Heart left ventricle (tissue), 13 donors: Measurements from ENCODE around the gene AFF1.

Source experiments
- POLR2A ChIP-seq, 2 donors: fragments of 450-650 bp; IDR thresholded peaks; one replicate each; pipeline ENCODE4 v1.6.1; 2017; ENCODE audit warnings: antibody characterized with exemption in 2 of 2, mild to moderate bottlenecking in 2 of 2, moderate library complexity in 2 of 2
- TF ChIP-seq, protein P1 (sequence below), 12 donors: fragments of 200-600 bp; sonication (generic) in 4 of 12; IDR thresholded peaks; one replicate each; pipeline versions ENCODE4 v1.5.0 to v1.8.0; 2018 to 2022; ENCODE audit warnings: antibody characterized with exemption in 12 of 12, mild to moderate bottlenecking in 5 of 12
- donor health status: ischemic (EF 13 %, LVEDD 7.1; RV severe dilation, severe dysfunction).
- donor health status: DM: no; HTN: yes; CAD: no.
- donor health status: DM: no; HTN: no; CAD: no.
- donor health status: ischemic (EF 25% LVEDD 6.9; RV normal size, moderate dysfunction).
- donor health status: ischemic (EF 25% LVEDD 5.7; RV mildly dilated, moderate dysfunction).
- donor health status: ischemic (EF 35%, LVEDD 5.7; RV mildly dilated, moderate dysfunction).
- donor health status: nonischemic (EF 11% LVEDD 7.7; RV severe dilation, severe dysfunction).
- donor health status: DM: yes; HTN: yes; CAD: no.
- donor health status: PGD.
- donor health status: ischemic (EF 29% LVEDD 5.4; RV normal size, mild dysfunction).
- donor health status: nonischemic (EF 23%, LVEDD 6.1; RV moderate dilation, normal function).

DNA sequence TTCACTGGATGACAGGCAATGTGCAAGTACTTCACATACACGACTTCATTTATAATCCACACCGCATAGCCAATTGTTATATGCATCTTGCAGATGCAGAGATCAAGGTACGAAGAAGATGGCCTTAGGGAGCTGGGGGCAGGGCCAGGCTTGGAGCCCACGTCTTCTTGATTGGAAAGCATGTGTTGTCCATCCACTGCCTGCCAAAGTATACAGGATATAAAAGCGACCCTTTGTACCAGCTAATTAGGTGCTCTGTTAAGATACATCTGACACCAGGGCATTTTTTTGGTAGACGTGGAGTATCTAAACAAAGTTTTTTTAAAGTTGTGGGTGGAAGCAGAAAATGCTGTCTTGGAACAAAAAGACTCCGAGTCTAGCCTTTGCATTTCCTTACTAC is 44.0 kb upstream of the AFF1 start:
- TF ChIP-seq, protein P1, sequence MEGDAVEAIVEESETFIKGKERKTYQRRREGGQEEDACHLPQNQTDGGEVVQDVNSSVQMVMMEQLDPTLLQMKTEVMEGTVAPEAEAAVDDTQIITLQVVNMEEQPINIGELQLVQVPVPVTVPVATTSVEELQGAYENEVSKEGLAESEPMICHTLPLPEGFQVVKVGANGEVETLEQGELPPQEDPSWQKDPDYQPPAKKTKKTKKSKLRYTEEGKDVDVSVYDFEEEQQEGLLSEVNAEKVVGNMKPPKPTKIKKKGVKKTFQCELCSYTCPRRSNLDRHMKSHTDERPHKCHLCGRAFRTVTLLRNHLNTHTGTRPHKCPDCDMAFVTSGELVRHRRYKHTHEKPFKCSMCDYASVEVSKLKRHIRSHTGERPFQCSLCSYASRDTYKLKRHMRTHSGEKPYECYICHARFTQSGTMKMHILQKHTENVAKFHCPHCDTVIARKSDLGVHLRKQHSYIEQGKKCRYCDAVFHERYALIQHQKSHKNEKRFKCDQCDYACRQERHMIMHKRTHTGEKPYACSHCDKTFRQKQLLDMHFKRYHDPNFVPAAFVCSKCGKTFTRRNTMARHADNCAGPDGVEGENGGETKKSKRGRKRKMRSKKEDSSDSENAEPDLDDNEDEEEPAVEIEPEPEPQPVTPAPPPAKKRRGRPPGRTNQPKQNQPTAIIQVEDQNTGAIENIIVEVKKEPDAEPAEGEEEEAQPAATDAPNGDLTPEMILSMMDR (IDR thresholded peaks at IDR 0.05): no peak
- no peak for TF ChIP-seq POLR2A (IDR thresholded peaks at IDR 0.05)
